ENCODE data around the gene PRR14. TPM values are rescaled to one million over a fixed set of nuclear protein-coding genes. Genes with fewer than 3 reads are reported as not detected.

The PRR14 gene
- polyA plus RNA-seq (2011; rRNA removed) = 5.2 TPM in 2 replicates
- polyA minus RNA-seq (2011; rRNA and poly(A)+ RNA removed) = 2.9 and 3.8 TPM in 2 replicates

GRCh38 chr16:30650369-30651123, at the start of gene PRR14:
TSS of gene PRR14 (plus strand) at chr16:30650960. CDS start at chr16:30651646, 686 bp downstream.
- Histone ChIP-seq H3K36me3 (ENCODE audit: control insufficient read depth, insufficient read depth, low read length) (peaks cover 12% of the 10 kb centered on the region), H3K27me3 (ENCODE audit: control insufficient read depth, insufficient read depth, low read length) (no peaks in the 10 kb centered on the region), H3K4me3 (ENCODE audit: low read depth, low read length) (peak within 1 kb of the TSS; percentile 88)
- ChIA-PET CTCF (interaction anchor here (0.6 to 2.3 kb wide), 9 partner anchors 9 to 116 kb away, joined by 3 to 9 read pairs (median 4); partner anchors contain the start of gene ZNF747), POLR2A (interaction anchor here (0.6 to 0.7 kb wide), 3 partner anchors 16 to 367 kb away, joined by 6 to 8 read pairs (median 8); no protein-coding TSS in a partner anchor)
- TF ChIP-seq, protein P1, sequence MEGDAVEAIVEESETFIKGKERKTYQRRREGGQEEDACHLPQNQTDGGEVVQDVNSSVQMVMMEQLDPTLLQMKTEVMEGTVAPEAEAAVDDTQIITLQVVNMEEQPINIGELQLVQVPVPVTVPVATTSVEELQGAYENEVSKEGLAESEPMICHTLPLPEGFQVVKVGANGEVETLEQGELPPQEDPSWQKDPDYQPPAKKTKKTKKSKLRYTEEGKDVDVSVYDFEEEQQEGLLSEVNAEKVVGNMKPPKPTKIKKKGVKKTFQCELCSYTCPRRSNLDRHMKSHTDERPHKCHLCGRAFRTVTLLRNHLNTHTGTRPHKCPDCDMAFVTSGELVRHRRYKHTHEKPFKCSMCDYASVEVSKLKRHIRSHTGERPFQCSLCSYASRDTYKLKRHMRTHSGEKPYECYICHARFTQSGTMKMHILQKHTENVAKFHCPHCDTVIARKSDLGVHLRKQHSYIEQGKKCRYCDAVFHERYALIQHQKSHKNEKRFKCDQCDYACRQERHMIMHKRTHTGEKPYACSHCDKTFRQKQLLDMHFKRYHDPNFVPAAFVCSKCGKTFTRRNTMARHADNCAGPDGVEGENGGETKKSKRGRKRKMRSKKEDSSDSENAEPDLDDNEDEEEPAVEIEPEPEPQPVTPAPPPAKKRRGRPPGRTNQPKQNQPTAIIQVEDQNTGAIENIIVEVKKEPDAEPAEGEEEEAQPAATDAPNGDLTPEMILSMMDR (IDR thresholded peaks at IDR 0.05; ENCODE audit: insufficient read depth, low read depth, low read length) = no peak
- DNase-seq (ENCODE audit: low read depth) = peak; percentile 97

DNA sequence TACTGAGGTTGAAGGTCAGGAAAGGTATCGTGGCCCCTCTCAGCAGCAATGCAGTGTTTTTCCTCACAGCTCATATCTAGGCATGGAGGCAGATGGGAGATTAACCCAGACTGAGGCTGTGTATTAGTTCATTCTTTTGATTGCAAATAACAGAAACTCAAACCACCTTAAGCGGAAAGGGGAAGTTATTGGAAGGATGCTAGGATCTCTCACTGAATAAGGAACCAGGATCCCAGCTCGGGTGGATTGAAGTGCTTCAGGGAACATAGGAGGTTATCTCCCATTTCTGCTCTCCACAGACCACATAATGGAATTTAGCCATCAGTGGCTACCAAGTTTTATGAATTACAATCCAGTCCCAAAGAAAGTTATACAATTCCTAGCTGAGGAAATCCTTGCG, 48.8 kb upstream of the PRR14 start:
- Histone ChIP-seq H3K36me3 (ENCODE audit: control insufficient read depth, insufficient read depth, low read length) (peaks cover 11% of the 10 kb centered on the region), H3K4me3 (ENCODE audit: low read depth, low read length) (no peak overlapping the region), H3K27me3 (ENCODE audit: control insufficient read depth, insufficient read depth, low read length) (no peaks in the 10 kb centered on the region)
- TF ChIP-seq, protein P1 (IDR thresholded peaks at IDR 0.05; ENCODE audit: insufficient read depth, low read depth, low read length) = no peak
- no peak for DNase-seq (ENCODE audit: low read depth)
- ChIA-PET CTCF (interaction anchor here (1.0 to 1.1 kb wide), 2 partner anchors 10 to 193 kb away, joined by 3 read pairs; no protein-coding TSS in a partner anchor), POLR2A (no interaction called here)

GRCh38 chr16:30602616-30603277, 48.0 kb upstream of the PRR14 start:
- H3K4me3 ChIP-seq (ENCODE audit: low read depth, low read length) = no peak overlapping the region
- ChIA-PET POLR2A (interaction anchor here (0.6 kb wide), 1 partner anchor 9 kb away, joined by 4 read pairs; no protein-coding TSS in a partner anchor), CTCF (interaction anchor here (1.0 to 1.4 kb wide), 4 partner anchors 13 to 193 kb away, joined by 3 read pairs; partner anchors contain the start of gene ZNF785)
- no peaks in the 10 kb centered on the region for H3K27me3 ChIP-seq (ENCODE audit: control insufficient read depth, insufficient read depth, low read length)
- peaks cover 11% of the 10 kb centered on the region for H3K36me3 ChIP-seq (ENCODE audit: control insufficient read depth, insufficient read depth, low read length)
- TF ChIP-seq, protein P1 (IDR thresholded peaks at IDR 0.05; ENCODE audit: insufficient read depth, low read depth, low read length) = no peak
- DNase-seq (ENCODE audit: low read depth) = no peak

DNA sequence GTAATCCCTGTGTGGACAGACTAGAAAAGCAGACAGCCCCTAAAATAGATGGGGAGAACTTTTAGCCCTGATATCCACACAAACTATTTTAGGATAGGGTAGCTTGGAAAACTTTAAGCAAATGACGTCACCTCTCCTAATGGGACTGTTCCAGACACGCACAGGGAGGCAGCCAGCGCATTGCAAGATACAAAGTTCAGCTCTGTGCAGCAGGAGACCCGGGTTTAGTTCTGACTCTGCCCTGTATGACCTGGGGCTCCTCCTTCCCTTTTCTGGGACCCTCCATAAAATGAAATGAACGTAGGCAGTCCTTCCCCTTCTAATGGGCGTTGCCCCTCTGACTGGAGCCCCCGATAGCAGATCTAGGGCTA, 46.8 kb upstream of the PRR14 start:
- POLR2A ChIA-PET = no interaction called here
- Histone ChIP-seq H3K27me3 (ENCODE audit: control insufficient read depth, insufficient read depth, low read length) (no peaks in the 10 kb centered on the region), H3K4me3 (ENCODE audit: low read depth, low read length) (no peak overlapping the region), H3K36me3 (ENCODE audit: control insufficient read depth, insufficient read depth, low read length) (peaks cover 11% of the 10 kb centered on the region)
- TF ChIP-seq, protein P1 (IDR thresholded peaks at IDR 0.05; ENCODE audit: insufficient read depth, low read depth, low read length) = no peak
- no peak for DNase-seq (ENCODE audit: low read depth)
- CTCF ChIA-PET = interaction anchor here (0.6 to 1.9 kb wide), 2 partner anchors 21 to 25 kb away, joined by 3 to 4 read pairs; no protein-coding TSS in a partner anchor
